Muscle of arm (tissue), 12 donors: ENCODE results near the gene MATK. TPM values are rescaled to one million over a fixed set of nuclear protein-coding genes. Genes with fewer than 3 reads are reported as not detected.
"Not testable (repeated sequence)": the region's sequence is repeated elsewhere in the genome, so short reads cannot be mapped to it uniquely, and the experiment has no call there.

Source experiments
- DNase-seq: peaks from one replicate; pipeline ENCODE4 v3.0.0-alpha.2; 2013
- polyA plus RNA-seq, 12 donors: library from polyadenylated mRNA; unstranded; fragments of 120-200 nt; gene quantifications; one replicate each; pipeline ENCODE4 v1.2.1, GENCODE V29; 2013; ENCODE audit not compliant: insufficient read length in 12 of 12

MATK gene
- polyA plus RNA-seq, 12 donors: 0.51 to 3.6 (median 0.78) TPM; not detected in 2

DNA sequence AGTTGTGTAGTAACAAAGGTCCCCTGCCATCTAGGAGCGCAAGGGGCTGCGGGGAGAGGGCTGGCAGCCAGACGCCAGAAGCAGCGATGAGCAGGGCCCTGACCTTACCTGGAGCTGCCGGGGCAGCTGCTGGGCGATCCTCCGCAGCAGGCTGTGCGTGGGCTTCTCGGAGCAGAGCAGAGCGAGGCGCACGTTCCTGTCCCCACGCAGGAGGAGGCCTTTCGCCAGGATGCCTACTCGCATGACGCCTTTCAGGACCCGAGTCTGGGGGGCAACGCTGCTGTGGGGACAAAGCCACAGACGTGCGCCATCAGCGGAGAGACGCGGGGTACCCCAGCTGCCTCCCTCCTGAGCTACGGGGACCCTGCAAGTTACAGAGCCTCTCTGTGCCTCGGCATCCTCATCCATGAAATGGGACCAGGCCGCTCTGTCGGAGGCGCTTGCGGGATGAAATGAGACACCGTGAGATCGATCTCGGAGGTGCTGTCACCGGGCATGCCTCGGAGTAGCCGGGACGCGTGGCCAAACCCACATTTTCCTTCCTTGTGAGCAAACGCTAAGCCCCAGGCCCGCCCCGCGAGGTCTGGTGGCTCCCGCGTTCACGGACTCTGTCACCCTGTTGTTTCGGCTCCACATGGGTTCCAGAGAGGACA, 30.5 kb upstream of the MATK start:
- DNase-seq: no peak

DNA sequence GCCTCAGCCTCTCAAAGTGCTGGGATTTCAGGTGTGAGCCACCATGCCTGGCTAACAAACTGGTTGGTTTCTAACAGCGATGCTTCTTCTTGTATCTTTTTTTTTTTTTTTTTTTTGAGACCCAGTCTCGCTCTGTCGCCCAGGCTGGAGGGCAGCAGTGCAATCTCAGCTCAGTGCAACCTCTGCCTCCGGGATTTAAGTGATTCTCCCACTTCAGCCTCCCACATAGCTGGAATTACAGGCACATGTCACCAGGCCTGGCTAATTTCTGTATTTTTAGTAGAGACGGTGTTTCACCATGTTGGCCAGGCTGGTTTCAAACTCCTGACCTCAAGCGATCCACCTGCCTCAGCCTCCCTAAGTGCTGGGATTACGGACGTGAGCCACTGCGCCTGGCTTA, 30.0 kb upstream of the MATK start:
- not testable (repeated sequence) for DNase-seq

DNA sequence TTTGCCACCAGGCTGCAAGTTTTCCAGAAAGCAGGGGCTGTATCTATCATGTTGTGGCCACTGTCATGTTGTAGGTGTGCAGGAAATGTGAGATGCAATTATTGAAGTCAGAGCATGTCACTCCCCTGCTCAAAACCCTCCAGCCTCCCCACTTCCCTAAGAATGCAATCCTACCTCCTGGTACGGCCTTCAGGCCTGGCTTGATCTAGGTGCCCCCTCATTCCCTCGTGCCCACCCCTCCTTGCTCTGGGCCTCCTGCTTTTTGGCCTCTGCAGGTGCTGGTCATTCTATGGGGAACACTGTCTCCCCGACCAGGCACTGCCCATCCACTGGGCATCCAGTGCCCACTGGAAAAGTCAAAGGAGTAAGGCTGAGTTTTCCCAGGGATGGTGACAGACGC, 28.5 kb upstream of the MATK start:
- no peak for DNase-seq

DNA sequence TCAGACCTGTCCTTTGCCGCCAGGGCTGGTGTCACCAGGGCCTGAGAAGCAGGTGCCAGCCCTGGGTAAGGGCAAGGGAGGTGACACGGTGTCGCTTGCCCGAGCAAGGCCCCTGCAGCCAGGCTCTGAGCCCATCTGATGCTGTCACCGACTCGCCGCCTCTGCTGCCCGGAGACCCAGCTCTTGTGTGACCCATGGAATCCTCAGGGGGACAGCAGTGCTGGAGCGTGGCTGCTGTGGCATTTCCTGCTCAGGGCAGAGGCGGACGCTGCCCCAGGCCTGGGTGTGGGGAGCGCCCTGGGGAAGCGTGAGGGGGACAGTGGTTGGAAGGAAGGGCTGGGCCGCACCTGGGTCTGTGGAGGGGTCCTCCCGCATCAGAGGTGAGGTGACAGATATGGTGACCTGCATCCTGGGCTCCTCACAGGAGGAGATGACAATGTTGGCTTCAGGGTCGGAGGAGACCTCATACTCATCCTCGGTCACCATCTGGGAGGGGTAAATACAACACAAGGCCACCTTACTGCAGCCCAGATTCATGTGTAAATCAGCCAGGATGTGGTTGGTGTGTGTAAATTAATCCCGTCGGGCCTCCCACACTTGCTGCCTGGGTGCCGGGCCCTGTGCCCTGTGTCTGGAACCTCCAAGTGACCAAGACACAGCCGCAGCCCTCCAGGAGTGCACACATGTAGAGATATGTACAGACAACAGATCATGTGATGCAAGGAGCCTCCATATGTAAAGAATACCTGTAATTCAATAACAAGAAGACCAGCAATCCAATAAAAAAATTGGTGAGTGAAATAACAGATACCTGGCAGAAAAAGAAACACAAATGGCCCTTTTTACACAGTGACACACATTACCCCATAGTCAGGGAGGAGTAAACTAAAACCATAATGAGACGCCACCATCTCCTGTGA, 27.6 kb upstream of the MATK start:
- no peak for DNase-seq

DNA sequence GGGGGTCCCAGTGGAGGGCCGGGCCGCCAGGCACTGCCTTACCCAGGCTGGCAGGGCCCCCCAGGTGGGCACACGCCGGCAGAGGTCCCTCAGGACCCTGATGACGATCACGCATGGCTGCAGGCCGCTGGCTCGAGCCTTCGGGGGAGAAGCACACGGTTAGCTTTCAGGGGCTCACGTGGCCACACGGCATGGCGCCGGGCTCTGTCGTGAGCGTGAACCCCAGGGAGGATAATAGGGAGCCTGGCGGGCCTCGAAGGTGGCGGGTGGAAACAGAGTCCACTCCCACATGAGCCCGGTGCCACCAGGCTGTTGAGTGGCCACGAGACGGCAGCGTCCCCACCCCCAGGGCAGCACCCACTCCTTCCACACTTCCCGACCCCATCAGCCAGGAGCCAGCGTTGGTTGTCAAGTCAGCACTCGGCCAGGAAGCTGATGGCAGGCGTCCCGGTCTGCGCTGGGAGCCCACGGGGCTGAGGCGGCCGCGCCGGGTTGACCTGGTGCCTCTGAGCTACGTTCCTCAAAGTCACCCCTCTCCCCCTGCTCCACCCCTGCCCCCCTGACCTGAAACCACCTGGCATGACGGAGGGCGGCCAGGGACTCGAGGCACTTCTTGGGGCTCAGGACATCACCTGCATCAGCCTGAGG, 24.7 kb upstream of the MATK start:
- DNase-seq: no peak

DNA sequence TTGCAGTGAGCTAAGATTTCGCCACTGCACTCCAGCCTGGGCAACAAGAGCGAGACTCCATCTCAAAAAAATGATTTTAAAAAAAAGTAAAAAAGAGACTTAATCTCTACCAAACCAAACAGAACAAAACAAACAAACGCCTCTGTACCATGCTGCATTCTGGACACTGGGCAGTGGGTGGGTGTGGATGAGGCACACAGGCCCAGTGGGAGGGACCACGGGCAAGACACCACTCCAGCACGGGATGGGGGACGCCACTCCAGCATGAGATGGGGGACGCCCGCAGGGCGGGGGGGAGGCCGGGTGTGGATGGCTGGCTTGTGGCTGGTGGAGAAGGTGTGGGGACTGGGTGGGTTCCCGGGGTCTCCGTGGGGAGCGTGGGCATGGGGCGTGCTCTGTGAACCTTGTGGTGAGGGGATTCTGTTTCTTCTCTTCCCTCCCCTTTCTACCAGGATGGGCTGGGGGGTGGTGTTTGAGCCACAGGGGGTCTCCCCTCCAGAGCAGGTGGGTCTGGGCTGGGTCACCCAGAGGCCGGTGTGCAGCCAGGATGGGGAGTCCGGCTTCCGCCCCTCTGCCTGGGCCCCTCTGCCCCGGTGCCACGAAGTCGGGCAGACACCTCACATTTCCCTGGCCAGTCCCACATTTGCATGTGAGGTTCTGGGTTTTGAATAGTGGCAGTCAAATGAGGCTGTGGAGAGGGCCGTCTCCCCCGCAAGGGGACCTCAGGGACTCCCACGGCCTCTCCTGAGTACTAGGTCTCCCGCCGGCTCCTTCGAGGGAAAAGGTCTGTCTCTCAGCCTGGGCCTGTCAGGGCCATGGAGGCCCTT, 23.9 kb upstream of the MATK start:
- no peak for DNase-seq

DNA sequence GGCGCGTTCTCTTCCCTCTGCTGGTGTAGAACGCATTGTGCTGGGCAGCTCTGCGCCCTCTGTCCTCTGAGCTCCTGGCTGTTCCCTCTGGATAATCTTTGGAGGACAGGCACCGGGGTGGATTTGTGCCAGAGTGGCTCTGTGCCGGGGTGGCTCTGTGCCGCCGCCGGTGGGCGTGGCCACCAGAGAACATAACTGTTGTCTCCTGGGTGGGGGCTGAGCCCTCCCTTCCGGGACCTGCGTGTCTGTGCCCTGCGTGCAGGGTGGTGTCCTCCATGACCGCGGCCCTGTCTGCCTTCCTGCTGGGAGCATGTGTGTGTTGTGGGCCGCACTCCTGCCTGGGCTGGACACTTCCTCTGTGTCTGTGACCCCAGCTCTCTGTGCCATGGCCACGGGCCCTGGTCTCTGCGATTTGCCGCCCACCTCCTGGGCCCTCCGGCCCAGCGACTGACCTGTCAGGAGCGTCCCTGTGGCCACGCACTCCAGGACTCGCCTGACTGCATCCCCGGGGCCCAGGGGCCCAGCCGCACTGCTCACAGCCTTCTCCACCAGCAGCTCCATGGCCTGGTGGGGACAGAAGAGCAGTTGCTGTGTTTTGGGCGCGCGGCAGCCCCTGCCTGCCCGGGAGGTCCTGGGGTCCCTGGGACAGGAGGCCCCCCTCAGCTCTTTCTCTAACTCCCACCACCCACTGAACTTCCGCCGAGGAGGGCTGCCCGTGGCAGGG, 22.4 kb upstream of the MATK start:
- DNase-seq: no peak

DNA sequence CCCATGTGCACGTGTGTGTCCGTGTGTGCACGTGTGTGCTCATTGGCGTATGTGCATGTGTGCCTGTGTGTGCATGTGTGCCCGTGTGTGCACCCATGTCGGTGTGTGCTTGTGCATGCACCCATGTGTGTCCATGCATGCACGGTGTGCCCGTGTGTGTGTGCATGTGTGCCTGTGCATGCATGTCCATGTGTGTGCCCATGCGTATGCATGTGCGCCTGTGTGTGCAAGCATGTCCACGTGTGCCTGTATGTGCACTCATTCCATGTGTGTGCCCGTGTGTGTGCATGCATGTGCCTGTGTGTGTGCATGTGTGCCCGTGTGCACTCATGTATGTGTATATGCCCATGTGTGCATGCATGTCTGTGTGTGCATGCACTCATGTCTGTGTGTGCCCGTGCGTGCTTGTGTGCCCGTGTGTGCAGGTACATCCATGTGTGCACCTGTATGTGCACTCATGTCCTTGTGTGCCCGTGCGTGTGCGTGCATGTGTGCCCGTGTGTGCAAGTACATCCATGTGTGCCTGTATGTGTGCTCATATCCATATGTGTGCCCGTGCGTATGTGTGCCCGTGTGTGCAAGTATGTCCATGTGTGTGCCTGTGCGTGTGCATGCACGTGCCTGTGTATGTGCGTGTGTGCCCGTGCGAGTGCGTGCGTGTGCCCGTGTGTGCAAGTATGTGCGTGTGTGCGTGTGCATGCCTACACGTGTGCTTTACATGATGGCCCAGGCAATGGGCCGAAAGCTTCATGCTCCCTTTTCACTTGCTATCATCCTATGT, 21.6 kb upstream of the MATK start:
- DNase-seq: no peak

DNA sequence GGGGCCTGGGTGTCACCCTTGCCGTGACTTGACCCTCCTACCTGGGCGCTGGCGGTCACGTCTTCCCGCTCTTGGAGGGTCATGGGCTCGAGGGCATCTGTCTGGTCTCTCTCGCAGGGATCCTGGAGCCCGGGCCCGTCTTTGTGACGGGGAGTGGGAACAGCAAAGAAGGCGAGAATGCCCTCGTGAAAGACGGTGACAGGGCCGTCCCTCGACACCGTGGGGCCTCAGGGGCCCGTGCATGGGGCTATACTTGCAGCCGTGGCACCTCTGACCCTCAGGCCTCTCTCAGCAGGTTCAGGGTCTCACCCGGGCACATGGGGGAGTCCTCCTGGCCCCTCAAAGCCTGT, 20.9 kb upstream of the MATK start:
- no peak for DNase-seq

DNA sequence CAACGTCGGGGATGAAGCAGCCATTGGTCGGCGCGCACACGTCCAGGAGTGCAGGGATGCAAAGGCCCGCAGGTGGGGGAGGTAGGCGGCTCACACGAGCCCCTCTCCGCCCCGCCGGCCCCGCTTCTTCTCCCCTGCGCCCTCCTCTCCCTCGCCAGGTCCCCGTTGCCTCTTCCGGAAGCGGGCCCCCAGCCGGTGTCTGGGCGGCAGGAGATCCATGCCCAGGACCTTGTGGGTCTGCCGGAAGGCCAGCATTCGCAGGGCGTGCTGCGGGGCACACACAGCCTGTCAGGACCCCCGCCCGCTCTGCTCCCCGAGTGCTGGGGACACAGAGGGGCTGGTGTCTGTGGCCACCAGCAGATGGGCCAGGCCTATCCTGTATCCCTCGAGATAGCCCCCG, 19.7 kb upstream of the MATK start:
- DNase-seq: no peak

DNA sequence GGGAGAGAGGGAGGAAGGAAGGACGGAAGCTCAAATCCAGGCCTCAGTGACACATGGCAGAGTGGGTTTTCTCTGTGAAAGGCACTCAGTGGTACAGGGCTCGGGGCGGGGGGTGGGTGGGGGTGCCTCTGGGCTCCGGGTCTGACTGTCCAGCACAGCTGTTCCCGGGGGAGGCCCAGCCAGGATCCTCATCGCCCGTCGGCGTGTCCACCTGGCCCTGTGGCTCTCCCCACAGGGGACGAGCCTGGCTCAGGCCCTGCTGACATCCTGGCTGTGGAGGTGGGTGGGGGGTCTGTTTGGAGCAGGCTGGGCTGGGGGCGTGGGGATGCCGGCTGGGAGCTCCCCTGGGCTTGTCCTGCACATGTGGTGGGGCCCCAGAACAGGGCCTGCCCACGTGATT, 18.2 kb upstream of the MATK start:
- DNase-seq: no peak

DNA sequence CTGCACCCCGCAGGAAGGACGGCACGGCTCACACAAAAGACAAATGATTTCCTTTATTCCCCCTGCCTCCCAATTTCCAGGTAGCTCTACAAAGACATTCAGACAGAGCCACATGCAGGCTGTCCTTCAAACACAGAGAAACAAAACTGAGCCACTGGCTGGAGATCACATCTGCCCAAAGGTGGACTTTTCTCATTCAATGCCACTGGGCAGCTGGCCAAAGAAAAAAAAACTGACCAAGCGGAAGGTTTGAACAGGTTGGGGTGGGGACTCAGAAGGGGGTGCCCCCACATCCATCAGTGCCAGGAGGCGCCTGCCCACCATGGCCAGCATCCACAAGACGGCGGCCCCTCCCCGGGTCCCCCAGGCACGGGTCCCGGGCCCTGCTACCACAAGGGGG, 17.8 kb upstream of the MATK start:
- DNase-seq: no peak

DNA sequence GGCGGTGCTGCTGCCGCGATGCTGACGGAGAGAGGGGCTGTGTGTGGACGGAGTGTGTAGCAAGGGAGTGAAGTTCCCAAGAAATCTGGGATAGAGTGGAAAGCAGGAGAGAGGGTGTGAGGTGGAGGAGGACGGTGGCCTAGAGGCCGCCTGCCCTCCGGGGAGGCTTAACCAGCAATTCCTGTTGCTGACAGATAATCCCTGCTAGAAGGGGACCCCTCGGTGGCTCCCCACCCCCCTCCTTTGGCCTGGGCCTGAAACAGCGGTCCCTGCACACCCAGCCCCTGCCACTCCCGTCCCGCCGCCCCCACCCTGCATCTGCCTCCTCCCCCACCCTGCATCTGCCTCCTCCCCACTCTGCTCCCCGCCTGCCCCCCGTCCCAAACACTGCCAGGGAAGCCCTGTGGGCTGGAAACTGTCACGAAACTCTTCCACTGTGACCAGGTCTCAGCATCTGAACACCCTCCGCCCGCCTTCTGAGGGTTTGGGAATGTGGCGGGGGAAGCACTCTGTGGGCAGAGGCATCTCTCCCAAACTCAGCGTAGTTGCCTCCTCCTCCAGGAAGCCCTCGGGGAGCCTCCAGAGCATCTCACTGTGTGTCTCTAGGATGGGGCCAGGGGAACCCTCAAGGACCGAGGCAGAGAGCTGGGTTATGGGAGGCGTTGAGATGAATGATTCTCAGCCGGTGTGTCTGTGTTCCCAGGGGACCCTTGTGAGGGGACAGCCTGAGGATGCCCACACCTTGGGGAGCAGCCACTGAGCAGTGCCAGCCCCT, 17.1 kb upstream of the MATK start:
- no peak for DNase-seq

DNA sequence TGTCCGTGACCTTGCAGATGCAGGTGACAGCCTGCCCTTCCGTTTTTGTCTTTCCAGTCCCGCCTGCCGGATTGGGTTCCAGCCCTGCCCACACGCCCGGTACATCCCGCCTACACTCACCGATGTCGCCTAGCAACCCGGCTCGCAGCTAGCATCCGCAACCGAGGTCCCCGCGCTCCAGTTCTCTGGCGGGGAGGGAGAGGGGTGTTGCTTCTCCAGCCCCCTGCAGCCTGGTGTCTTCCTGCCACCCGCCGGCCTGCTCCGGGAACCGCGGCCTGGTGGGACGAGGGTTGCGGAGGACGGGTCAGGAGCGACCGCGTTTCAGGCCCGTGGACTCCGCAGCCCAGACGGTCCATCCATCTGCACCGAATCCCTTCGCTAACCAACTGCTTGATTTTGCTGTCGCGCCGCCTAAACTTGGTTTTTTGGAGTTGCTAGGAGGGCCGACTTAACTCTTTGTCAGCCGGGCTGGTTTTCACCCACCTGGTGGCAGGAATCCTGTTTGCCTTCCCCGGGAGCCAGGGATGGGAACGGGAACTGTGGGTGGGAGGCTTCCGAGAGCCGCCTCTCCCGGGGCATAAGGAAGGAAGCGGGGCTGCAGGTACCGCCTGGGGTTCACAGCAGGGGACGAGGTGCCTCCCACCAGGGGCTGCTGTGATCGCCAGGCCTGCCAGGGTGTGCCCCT, 15.4 kb upstream of the MATK start:
- DNase-seq: peak; percentile 42

DNA sequence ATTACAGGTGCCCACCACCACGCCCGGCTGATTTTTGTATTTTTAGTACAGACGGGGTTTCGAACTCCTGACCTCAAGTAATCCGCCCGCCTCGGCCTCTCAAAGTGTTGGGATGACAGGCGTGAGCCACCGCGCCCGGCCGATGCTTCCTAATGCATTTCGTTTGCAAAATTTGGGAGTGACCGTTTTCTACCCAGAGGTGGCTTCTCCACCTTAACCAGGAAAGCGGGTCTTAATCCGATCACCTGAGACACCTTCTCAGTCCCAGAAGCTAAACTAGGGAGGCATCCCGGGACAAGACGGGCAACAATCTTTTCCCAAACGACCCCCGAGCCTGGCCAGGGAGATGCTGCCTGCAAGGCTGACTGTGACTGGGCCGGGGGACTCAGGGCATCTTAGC, 14.8 kb upstream of the MATK start:
- DNase-seq: no peak

DNA sequence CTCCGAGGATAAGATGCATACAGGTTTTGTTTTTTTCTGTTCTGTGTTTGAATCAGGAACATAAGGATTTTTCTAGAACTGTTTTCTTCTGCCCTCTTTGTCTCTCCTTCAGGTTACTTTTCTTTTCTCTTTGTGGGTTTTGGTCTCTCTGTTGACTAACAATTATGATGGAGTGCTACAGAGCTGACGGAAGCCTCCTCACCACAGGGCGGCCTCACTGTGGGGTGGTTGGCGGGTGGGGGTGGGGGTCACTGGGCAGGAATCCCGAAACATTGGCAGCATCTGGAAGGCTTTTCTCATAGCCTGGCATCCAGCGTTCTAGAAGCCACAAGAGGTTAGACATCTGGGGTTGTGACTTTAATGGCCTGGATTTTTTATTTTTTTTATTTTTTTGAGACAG, 12.0 kb upstream of the MATK start:
- no peak for DNase-seq

DNA sequence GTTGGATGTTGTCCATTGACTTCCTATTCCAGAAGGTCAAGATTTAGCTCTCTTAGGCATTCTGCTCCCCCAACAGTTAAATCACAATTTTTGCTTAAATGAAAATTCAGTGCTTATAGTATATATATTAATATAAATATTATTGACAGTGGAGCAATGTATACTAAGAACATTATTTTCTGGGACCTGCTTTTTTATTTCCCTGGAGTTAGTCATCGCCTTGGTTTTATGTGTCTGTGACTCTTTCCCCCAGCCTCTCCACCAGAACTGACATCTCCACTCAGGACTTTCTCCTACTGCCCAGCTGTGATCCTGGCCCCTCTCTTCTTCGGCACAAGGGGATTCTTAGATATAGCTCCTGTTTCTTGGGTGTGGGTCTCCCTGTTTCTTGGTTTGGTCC, 10.2 kb upstream of the MATK start:
- DNase-seq: no peak

DNA sequence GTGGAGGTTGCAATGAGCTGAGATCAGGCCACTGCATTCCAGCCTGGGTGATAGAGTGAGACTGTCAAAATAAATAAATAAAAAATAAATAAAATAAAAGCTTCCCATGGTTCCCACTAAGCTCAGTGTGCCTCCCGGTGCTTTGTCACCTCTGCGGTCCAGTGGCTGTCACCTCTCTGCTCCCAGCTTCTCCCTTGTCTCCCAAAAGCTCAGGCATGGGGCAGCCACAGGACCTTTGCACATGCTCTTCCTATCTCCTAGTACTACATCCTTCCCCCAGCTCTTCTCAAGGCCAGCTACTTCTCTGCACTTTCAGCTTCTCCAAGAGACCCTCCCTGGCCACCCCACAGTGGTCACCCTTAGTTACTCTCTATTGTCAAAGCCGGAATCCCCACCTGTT, 7.6 kb upstream of the MATK start:
- DNase-seq: no peak

DNA sequence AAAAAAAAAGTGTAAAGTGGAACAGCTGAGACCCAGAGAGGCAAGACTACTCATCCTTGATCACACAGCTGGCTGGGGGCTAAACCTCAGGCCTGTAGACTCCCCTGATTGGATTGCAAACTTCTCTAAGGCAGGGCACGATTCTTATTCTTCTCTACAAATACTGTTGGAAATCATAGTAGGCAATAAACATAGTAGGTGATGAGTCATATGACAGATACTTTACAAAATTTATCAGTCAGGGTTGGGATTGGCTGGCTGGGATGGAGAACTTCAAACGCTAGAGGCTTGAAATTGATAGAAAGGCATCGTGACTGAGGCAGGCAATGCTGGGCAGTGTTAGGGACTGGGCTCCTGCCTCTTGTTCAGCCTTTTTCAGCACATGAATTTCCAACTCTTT, 5.9 kb upstream of the MATK start:
- no peak for DNase-seq
